Naive thymus-derived CD8-positive, alpha-beta T cell (primary cell): ENCODE data around the gene CHGA. TPM values are rescaled to one million over a fixed set of nuclear protein-coding genes. Genes with fewer than 3 reads are reported as not detected.

Source experiments
- ATAC-seq, 2 donors: fragments of 150-1000 bp; cut with Tn5 transposase in 1 of 2; sonication (Bioruptor Pico), chemical (Tn5 transposase) in 1 of 2; 1 replicate in 1 of 2; 2 replicates in 1 of 2; pipeline ENCODE4 v1.10.0; 2021; ENCODE audit warnings: mild to moderate bottlenecking in 2 of 2, moderate library complexity in 2 of 2
- POLR2A ChIA-PET: fragments of 350-600 bp; sonication (Branson Sonifier 250); formaldehyde crosslinking; loops from one replicate; lab custom pipeline; 2021; ENCODE audit warnings: antibody characterized with exemption; lab: Charles Lee
- DNase-seq, 10 donors: peaks; one replicate each; pipeline versions ENCODE4 v3.0.0 to v3.0.0-alpha.2; 2020 to 2022
- H3K27ac Mint-ChIP-seq, 10 donors: one replicate each; pipeline ENCODE4 v1.8.0; 2020 to 2022; ENCODE audit warnings: mild to moderate bottlenecking in 10 of 10, mixed read lengths in 10 of 10, moderate library complexity in 4 of 10, inconsistent platforms in 1 of 10
- H3K27me3 Mint-ChIP-seq, 5 donors: one replicate each; pipeline ENCODE4 v1.8.0; 2021 to 2022; ENCODE audit warnings: mixed read lengths in 5 of 5
- H3K36me3 Mint-ChIP-seq, 3 donors: one replicate each; pipeline ENCODE4 v1.8.0; 2020 to 2022; ENCODE audit warnings: mixed read lengths in 3 of 3, mild to moderate bottlenecking in 2 of 3, inconsistent platforms in 1 of 3
- H3K4me1 Mint-ChIP-seq, 4 donors: one replicate each; pipeline ENCODE4 v1.8.0; 2021 to 2022; ENCODE audit warnings: mixed read lengths in 4 of 4
- H3K4me3 Mint-ChIP-seq, 10 donors: one replicate each; pipeline ENCODE4 v1.8.0; 2020 to 2022; ENCODE audit warnings: mild to moderate bottlenecking in 10 of 10, mixed read lengths in 10 of 10, moderate library complexity in 6 of 10, inconsistent platforms in 1 of 10
- H3K9me3 Mint-ChIP-seq, 9 donors: one replicate each; pipeline ENCODE4 v1.8.0; 2020 to 2022; ENCODE audit warnings: mixed read lengths in 9 of 9, mild to moderate bottlenecking in 3 of 9, inconsistent platforms in 1 of 9, moderate library complexity in 1 of 9
- polyA plus RNA-seq, 3 donors: library from polyadenylated mRNA; unstranded; fragments of 300-500 nt; fragmentation: Illumina TruSeq; gene quantifications; one replicate each; pipeline ENCODE4 v1.2.3, GENCODE V29; 2021
- total RNA-seq, 8 experiments: library from RNA in 2 of 8; stranded (reverse) in 2 of 8; gene quantifications; one replicate each; pipeline ENCODE4 v1.2.3 and lab custom pipeline; 2021 to 2026

The CHGA gene
- total and polyA plus RNA-seq, 5 experiments from 2014 or later = 0.46 TPM; not detected in 4

GRCh38 chr14:92962031-92962830, 39.3 kb downstream of the CHGA start:
- Mint-ChIP-seq H3K4me3 (no peak overlapping the region), H3K27ac (peak overlapping the region in 1 of 10 donors; percentile 25), H3K27me3 (no peaks in the 10 kb centered on the region), H3K9me3 (no peaks in the 10 kb centered on the region), H3K4me1 (peaks cover 7 to 21% (median 17%) of the 10 kb centered on the region in 4 donors), H3K36me3 (peaks cover 0 to 42% (median 0%) of the 10 kb centered on the region in 3 donors)
- DNase-seq (no peak), ATAC-seq (no peak)
- POLR2A ChIA-PET = no interaction called here

GRCh38 chr14:92962831-92963095, 39.8 kb downstream of the CHGA start:
- Mint-ChIP-seq H3K27ac (peak overlapping the region in 1 of 10 donors; percentile 78), H3K27me3 (no peaks in the 10 kb centered on the region), H3K4me3 (no peak overlapping the region), H3K36me3 (peaks cover 4 to 41% (median 4%) of the 10 kb centered on the region in 3 donors), H3K9me3 (peaks cover 0 to 4% (median 0%) of the 10 kb centered on the region in 9 donors), H3K4me1 (peaks cover 10 to 21% (median 18%) of the 10 kb centered on the region in 4 donors)
- POLR2A ChIA-PET = no interaction called here
- no peak for DNase-seq
- ATAC-seq = no peak

GRCh38 chr14:92963301-92964123, 40.6 kb downstream of the CHGA start:
- Mint-ChIP-seq H3K9me3 (peaks cover 0 to 4% (median 0%) of the 10 kb centered on the region in 9 donors), H3K4me3 (no peak overlapping the region), H3K4me1 (peaks cover 10 to 21% (median 18%) of the 10 kb centered on the region in 4 donors), H3K27me3 (no peaks in the 10 kb centered on the region), H3K36me3 (peaks cover 4 to 36% (median 5%) of the 10 kb centered on the region in 3 donors), H3K27ac (peak overlapping the region in 7 of 10 donors; percentile 42 to 93 (median 80))
- POLR2A ChIA-PET = no interaction called here
- DNase-seq = no peak
- no peak for ATAC-seq

- H3K4me1 Mint-ChIP-seq = peaks cover 10 to 21% (median 18%) of the 10 kb centered on the region in 4 donors
- H3K4me3 Mint-ChIP-seq = no peak overlapping the region
- peak overlapping the region in 9 of 10 donors; percentile 2 to 93 (median 71) for H3K27ac Mint-ChIP-seq
- peaks cover 4 to 33% (median 5%) of the 10 kb centered on the region in 3 donors for H3K36me3 Mint-ChIP-seq
- DNase-seq (no peak), ATAC-seq (no peak)
- POLR2A ChIA-PET = no interaction called here
- peaks cover 0 to 4% (median 0%) of the 10 kb centered on the region in 9 donors for H3K9me3 Mint-ChIP-seq
- no peaks in the 10 kb centered on the region for H3K27me3 Mint-ChIP-seq
Observed at GRCh38 chr14:92964124-92965109, 41.5 kb downstream of the CHGA start.

- H3K27me3 Mint-ChIP-seq = no peaks in the 10 kb centered on the region
- H3K4me3 Mint-ChIP-seq = no peak overlapping the region
- H3K36me3 Mint-ChIP-seq = peaks cover 4 to 28% (median 5%) of the 10 kb centered on the region in 3 donors
- H3K27ac Mint-ChIP-seq = peak overlapping the region in 6 of 10 donors; percentile 17 to 66 (median 50)
- H3K4me1 Mint-ChIP-seq = peaks cover 10 to 21% (median 18%) of the 10 kb centered on the region in 4 donors
- POLR2A ChIA-PET = no interaction called here
- ATAC-seq (no peak), DNase-seq (no peak)
- H3K9me3 Mint-ChIP-seq = peaks cover 0 to 4% (median 0%) of the 10 kb centered on the region in 9 donors
Observed at GRCh38 chr14:92965281-92965680, 42.3 kb downstream of the CHGA start.

GRCh38 chr14:92967346-92967926, 44.5 kb downstream of the CHGA start:
- ATAC-seq (no peak), DNase-seq (no peak)
- H3K9me3 Mint-ChIP-seq = peaks cover 0 to 4% (median 0%) of the 10 kb centered on the region in 9 donors
- H3K27ac Mint-ChIP-seq = peak overlapping the region in 2 of 10 donors; percentile 21 to 55
- no peaks in the 10 kb centered on the region for H3K27me3 Mint-ChIP-seq
- H3K4me3 Mint-ChIP-seq = no peak overlapping the region
- H3K4me1 Mint-ChIP-seq = peaks cover 18 to 26% (median 24%) of the 10 kb centered on the region in 4 donors
- H3K36me3 Mint-ChIP-seq = peaks cover 4 to 16% (median 5%) of the 10 kb centered on the region in 3 donors
- POLR2A ChIA-PET = no interaction called here

- ATAC-seq = no peak
- no peak for DNase-seq
- POLR2A ChIA-PET = no interaction called here
- no peak overlapping the region for H3K4me3 Mint-ChIP-seq
- H3K27me3 Mint-ChIP-seq = no peaks in the 10 kb centered on the region
- peaks cover 0 to 4% (median 0%) of the 10 kb centered on the region in 9 donors for H3K9me3 Mint-ChIP-seq
- H3K27ac Mint-ChIP-seq = peak overlapping the region in 2 of 10 donors; percentile 13 to 44
- H3K4me1 Mint-ChIP-seq = peaks cover 21 to 28% (median 25%) of the 10 kb centered on the region in 4 donors
- peaks cover 4 to 11% (median 5%) of the 10 kb centered on the region in 3 donors for H3K36me3 Mint-ChIP-seq
Observed at GRCh38 chr14:92968291-92969020, 45.5 kb downstream of the CHGA start.

- no peak for ATAC-seq
- peaks cover 0 to 4% (median 0%) of the 10 kb centered on the region in 9 donors for H3K9me3 Mint-ChIP-seq
- DNase-seq = no peak
- H3K27me3 Mint-ChIP-seq = no peaks in the 10 kb centered on the region
- H3K4me1 Mint-ChIP-seq = peaks cover 17 to 26% (median 23%) of the 10 kb centered on the region in 4 donors
- POLR2A ChIA-PET = no interaction called here
- no peak overlapping the region for H3K4me3 Mint-ChIP-seq
- H3K27ac Mint-ChIP-seq = no peak overlapping the region
- H3K36me3 Mint-ChIP-seq = peaks cover 4 to 9% (median 7%) of the 10 kb centered on the region in 3 donors
Observed at GRCh38 chr14:92969430-92969829, 46.5 kb downstream of the CHGA start.

- DNase-seq (no peak), ATAC-seq (no peak)
- Mint-ChIP-seq H3K27me3 (no peaks in the 10 kb centered on the region), H3K4me3 (no peak overlapping the region), H3K36me3 (peaks cover 4 to 9% (median 7%) of the 10 kb centered on the region in 3 donors), H3K27ac (no peak overlapping the region), H3K4me1 (peaks cover 17 to 26% (median 22%) of the 10 kb centered on the region in 4 donors), H3K9me3 (peaks cover 0 to 4% (median 0%) of the 10 kb centered on the region in 9 donors)
- POLR2A ChIA-PET = no interaction called here
Observed at GRCh38 chr14:92969871-92970270, 46.9 kb downstream of the CHGA start.

GRCh38 chr14:92970271-92970670, 47.3 kb downstream of the CHGA start:
- peaks cover 17 to 22% (median 18%) of the 10 kb centered on the region in 4 donors for H3K4me1 Mint-ChIP-seq
- H3K4me3 Mint-ChIP-seq = no peak overlapping the region
- H3K9me3 Mint-ChIP-seq = peaks cover 0 to 4% (median 0%) of the 10 kb centered on the region in 9 donors
- H3K36me3 Mint-ChIP-seq = peaks cover 4 to 9% (median 7%) of the 10 kb centered on the region in 3 donors
- H3K27ac Mint-ChIP-seq = no peak overlapping the region
- ATAC-seq (no peak), DNase-seq (no peak)
- no peaks in the 10 kb centered on the region for H3K27me3 Mint-ChIP-seq
- POLR2A ChIA-PET = no interaction called here

- peaks cover 10 to 18% (median 13%) of the 10 kb centered on the region in 4 donors for H3K4me1 Mint-ChIP-seq
- H3K36me3 Mint-ChIP-seq = peaks cover 12 to 22% (median 17%) of the 10 kb centered on the region in 3 donors
- H3K27me3 Mint-ChIP-seq = no peaks in the 10 kb centered on the region
- no peak overlapping the region for H3K4me3 Mint-ChIP-seq
- H3K9me3 Mint-ChIP-seq = peaks cover 0 to 12% (median 1%) of the 10 kb centered on the region in 9 donors
- ATAC-seq = no peak
- H3K27ac Mint-ChIP-seq = peak overlapping the region in 3 of 10 donors; percentile 24 to 51 (median 41)
- POLR2A ChIA-PET = interaction anchor here (0.7 kb wide), 1 partner anchor 109 kb away, joined by 3 read pairs; no protein-coding TSS in a partner anchor
- DNase-seq = no peak
Observed at GRCh38 chr14:92971601-92972180, 48.7 kb downstream of the CHGA start.
